AG08396 (cell line): ENCODE data around the gene PSD.

Experiments used
- DNase-seq: peaks from one replicate; pipeline ENCODE4 v3.0.0; 2012; ENCODE audit warnings: low spot score, mixed read lengths

The PSD gene

GRCh38 chr10:102403115-102403514 lies 15.5 kb downstream of the PSD start:
- DNase-seq: no peak

DNA sequence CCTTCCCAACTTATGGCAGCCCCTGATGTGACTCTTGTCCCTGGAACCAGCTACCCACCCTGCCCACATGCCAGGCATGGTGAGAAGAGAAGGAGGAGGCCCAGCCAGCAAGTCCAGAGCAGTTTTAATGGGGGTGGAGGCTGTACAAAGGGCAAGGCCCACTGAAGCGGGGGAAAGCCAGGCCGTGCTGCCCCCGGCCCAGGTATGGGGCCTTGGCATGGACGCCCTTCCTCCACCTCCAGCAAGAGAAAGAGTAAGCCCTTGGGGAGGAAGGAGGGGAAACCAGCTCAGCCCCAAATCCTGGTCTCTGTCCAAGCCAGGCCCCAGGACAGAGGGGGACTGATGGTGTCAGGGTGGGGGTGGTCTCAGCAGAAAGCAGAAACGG lies 16.1 kb downstream of the PSD start:
- DNase-seq: no peak

- no peak for DNase-seq
These were observed 16.7 kb downstream of the PSD start for GRCh38 chr10:102401735-102402511.

DNA sequence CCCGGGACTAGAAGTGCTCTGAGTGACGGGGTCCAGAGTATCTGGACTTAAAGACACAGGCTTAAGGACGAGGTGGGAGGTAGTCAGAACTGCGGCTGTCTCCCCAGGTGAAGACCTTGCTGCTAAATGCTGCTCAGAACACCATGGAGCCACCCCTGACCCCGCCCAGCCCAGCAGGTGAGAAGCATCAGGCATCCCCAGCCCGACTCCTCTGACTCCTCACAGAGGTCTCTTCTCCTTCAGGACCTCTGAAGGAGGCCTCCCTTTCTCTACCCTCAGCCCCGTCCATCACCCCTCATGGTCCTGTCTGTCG lies 17.3 kb downstream of the PSD start:
- DNase-seq: no peak

DNA sequence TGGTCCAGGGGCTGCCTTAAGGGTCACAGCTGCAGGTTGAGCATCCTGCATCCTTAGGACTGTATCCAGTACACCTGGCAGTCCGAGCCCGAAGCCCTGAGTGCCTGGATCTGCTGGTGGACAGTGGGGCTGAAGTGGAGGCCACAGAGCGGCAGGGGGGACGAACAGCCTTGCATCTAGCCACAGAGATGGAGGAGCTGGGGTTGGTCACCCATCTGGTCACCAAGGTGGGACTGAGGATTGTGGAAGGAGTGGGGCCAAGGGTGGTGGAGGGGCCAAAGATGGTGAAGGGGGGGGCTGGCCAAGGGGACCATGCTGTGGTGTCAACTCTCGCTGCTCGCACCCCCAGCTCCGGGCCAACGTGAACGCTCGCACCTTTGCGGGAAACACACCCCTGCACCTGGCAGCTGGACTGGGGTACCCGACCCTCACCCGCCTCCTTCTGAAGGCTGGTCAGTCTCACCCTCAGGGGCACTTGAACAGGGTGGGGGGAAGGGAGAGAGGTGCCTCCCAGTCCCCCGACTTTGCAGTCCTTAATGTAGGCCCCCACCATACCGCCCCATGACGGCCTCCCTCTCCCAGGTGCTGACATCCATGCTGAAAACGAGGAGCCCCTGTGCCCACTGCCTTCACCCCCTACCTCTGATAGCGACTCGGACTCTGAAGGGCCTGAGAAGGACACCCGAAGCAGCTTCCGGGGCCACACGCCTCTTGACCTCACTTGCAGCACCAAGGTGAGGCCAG lies 17.8 kb downstream of the PSD start:
- no peak for DNase-seq

GRCh38 chr10:102400076-102400475 lies 18.5 kb downstream of the PSD start:
- DNase-seq: no peak

GRCh38 chr10:102399217-102400021 lies 19.2 kb downstream of the PSD start:
- DNase-seq: peak; percentile 93

DNA sequence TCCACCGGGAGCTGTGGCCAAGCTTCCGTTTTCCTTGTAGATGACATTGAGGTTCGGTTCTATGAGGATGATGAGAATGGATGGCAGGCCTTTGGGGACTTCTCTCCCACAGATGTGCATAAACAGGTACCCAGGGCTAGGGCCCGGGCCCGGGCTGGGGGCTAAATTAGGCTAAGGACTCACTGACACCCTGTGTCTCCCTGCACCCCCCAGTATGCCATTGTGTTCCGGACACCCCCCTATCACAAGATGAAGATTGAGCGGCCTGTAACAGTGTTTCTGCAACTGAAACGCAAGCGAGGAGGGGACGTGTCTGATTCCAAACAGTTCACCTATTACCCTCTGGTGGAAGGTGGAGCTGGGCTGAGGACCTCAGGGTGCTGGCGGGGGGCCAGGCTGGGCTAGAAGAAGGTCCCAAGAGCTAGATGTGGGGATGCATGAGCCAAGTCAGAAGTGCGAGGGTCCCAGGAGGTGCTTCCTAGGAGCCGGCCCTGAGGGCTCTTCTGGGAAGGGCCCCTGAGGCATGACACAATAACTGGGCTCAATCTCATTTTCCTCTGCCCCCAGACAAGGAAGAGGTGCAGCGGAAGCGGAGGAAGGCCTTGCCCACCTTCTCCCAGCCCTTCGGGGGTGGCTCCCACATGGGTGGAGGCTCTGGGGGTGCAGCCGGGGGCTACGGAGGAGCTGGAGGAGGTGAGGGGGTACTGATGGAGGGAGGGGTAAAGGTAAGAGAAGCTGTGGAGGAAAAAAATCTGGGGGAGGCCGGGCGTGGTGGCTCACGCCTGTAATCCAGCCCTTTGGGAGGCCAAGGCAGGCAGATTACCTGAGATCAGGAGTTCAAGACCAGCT lies 20.2 kb downstream of the PSD start:
- no peak for DNase-seq

GRCh38 chr10:102397222-102398171 lies 21.1 kb downstream of the PSD start:
- DNase-seq: no peak

DNA sequence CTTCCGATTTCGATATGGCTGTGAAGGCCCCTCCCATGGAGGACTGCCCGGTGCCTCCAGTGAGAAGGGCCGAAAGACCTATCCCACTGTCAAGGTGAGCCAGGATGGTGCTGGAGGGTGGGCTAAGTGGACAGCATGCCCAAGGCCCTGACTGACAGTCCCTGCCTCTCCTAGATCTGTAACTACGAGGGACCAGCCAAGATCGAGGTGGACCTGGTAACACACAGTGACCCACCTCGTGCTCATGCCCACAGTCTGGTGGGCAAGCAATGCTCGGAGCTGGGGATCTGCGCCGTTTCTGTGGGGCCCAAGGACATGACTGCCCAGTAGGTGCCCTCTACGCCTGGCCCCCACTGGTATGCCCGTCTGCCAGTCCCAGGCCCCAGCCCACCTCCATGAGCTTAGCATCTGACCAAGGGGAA lies 21.8 kb downstream of the PSD start:
- DNase-seq: no peak

DNA sequence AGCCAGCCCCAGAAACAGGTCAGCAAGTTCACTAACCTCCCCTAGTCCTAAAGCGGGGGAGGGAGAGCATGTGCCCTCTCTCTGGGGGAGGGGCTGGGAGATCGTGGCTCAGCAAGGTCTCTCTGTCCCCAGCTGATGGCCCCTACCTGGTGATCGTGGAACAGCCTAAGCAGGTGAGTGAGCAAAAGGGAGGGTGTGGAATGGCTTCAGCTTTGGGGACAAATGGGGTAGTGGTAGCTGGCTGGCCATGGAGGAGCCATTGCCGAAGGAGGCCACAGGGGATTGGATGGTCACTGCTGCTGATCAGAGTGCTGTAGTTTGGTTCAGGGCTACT lies 22.3 kb downstream of the PSD start:
- DNase-seq: no peak

DNA sequence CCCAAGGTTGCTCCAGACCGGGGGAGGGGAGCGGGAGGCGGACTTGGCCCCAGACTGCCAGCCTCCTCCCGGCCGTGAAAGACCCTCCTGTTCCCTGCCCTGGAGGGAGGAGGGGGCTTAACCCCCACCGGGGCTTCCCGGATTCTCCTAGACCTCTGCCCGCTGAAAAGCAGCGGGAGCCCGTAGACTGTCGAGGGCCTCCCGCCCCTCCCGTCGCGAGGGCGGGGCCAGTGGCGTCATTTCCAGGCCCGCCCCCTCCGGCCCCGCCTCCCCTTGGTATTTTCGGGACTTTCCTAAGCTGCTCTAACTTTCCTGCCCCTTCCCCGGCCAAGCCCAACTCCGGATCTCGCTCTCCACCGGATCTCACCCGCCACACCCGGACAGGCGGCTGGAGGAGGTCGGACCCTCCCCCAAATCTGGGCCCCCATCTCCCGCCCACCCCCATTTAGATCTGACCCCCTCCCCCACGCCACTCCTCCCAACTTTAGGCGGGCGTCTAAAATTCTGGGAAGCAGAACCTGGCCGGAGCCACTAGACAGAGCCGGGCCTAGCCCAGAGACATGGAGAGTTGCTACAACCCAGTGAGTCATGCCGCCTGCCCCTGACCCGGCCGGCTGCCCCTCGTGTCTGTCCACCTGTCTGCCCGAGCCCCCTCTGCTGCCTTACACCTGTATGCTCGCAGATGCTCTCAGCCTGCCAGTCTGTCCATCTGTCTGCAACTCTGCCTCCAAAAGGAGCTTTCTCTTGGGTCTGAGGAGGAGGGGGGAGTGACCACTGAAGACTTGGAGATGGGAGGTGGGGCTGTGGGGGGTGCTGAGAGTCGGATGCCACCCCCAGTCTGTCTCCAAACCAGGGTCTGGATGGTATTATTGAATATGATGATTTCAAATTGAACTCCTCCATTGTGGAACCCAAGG lies 22.9 kb downstream of the PSD start, which contains the start of gene NFKB2:
Gene NFKB2, plus strand, starts transcription at position 306 of the 917 bp plus-strand sequence. Its CDS starts 255 bp downstream, at position 561.
- DNase-seq: peak; percentile 95

DNA sequence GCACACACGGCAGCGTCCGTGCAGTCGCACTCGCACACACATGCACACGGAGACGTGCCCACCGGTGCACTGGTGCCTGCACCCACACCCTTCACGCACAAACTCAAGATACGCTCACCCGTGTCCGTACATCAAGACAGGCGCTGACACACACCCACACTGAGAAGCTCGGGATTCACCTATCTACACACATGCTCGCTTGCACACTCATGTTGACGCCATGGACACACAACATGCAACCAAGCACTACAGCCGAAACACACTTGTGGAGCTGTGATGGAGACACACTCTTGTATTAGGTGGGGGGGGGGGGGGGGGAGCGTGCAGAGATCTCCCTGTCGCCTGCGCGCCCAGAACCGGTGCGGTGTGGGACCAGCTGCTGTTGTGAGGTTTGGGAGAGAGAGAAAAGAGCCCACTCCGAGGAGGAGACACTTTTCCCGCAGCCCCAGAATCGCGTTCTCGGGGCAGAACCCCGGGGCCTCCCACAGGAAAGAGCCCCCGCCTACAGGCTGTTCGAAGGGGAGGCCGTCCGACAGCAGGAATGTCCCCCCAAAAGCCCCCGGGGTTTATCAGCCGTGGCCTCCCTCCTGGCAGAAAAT lies 23.7 kb downstream of the PSD start:
- DNase-seq: peak; percentile 42

GRCh38 chr10:102394079-102394800 lies 24.3 kb downstream of the PSD start:
- DNase-seq: peak; percentile 96

GRCh38 chr10:102393411-102394078 lies 25.0 kb downstream of the PSD start:
- DNase-seq: no peak

DNA sequence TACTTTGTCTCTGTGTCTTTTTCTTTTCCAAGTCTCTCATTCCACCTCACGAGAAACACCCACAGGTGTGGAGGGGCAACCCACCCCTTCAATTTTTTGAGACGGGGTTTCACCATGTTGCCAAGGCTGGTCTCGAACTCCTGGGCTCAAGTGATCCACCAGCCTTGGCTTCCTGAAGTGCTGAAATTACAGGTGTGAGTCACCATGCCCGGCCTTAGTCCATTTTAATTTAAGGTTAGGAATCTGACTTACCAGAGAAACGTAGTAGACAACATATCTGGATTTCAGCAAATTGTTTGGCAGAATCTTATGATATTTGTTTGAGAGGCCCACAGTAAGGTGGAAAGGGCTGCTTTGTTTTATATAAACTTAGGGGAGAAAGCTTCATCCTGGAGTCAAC lies 26.3 kb downstream of the PSD start:
- no peak for DNase-seq

DNA sequence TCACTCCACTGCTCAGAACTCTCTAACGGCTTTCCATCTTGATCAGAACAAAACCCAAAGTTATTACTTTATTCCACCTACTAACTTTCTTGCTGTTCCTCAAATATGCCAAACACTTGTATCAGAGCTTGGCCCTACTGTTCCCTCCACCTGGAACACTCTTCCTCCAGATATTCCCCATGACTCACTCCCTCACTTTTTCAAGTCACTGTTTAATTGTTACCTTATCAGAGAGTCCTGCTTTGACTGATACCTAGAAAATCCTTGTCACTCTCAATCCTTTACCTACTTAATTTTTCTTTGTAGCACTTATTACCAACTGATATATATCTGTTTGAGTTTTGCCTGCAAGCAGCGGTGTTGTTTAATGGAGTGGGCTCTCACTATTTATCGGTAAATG lies 28.7 kb downstream of the PSD start:
- DNase-seq: no peak
